ENCODE measurements around the gene ECE2. TPM values are rescaled to one million over a fixed set of nuclear protein-coding genes. Genes with fewer than 3 reads are reported as not detected.
A peak's percentile ranks its signal among the peaks of the same experiment; 100 is the strongest.

Gene ECE2
- total RNA-seq, 2 experiments from 2014 or later: not detected

DNA sequence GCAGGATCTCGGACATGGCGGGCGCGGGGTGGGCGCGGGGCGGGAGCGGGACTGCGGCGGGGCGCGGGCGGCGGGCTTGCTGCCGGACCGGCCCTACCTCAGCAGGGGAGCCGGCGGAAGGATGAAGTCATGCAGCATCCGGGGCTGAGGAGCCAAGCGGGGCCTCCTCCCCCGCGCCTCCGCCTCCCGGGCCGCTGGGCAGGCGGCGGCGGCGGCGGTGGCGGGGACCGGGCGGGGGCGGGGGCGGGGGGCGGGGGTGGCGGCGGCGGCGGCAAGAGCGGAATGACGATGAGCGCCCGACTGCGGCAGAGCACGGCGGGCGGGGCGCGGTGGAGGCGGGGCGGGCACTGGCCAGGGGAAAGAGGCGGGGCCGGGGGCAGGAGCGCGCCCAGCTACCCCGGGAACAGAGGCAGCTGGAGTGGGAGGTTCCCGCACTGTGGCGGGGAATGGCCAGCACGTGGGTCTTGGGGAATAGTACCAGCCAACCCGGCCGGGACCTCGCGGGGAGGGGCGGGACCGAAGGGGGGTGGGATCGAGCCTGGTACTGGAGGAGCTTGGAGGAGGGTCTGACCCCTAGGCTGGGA, 14.5 kb upstream of the ECE2 start, which contains the start of gene CAMK2N2:
TSS of gene CAMK2N2 (minus strand) at position 284 of the 584 bp plus-strand sequence. CDS start at position 16, 268 bp downstream.
- no TSS peak for BruUV-seq (replicated peaks)
- CTCF ChIA-PET (ENCODE audit: unreplicated experiment): no interaction called here
- Histone ChIP-seq H3K79me2 (ENCODE audit: insufficient read depth, low read depth, low read length) (no peaks in the 10 kb centered on the region), H3K9me3 (ENCODE audit: low read length) (no peaks in the 10 kb centered on the region), H2AFZ (ENCODE audit: low read length) (no peak within 1 kb of the TSS), H3K4me1 (ENCODE audit: insufficient read depth, low read length, poor library complexity, severe bottlenecking) (peaks cover 3% of the 10 kb centered on the region), H3K36me3 (ENCODE audit: insufficient read depth, low read length) (no peaks in the 10 kb centered on the region), H3K4me3 (ENCODE audit: low read depth, low read length, poor library complexity, severe bottlenecking) (peak within 1 kb of the TSS; percentile 62), H3K27ac (ENCODE audit: low read depth, low read length, poor library complexity, severe bottlenecking) (no peak within 1 kb of the TSS), H4K20me1 (ENCODE audit: insufficient read depth, low read length) (no peaks in the 10 kb centered on the region), H3K4me2 (ENCODE audit: low read length) (peak within 1 kb of the TSS; percentile 80), H3K9me2 (ENCODE audit: insufficient read depth, low read length) (no peaks in the 10 kb centered on the region)
- DNase-seq (ENCODE audit: low spot score): peak; percentile 33
- intact Hi-C loops (cut with micrococcal nuclease; ENCODE audit: unreplicated experiment): no loop called here
- POLR2A ChIA-PET: interaction anchor here (0.6 kb wide), 1 partner anchor 106 kb away, joined by 3 read pairs; no protein-coding TSS in a partner anchor
- 0 out of 2 replicates have a peak, but pooled peaks have one; percentile 1 for TF ChIP-seq EZH2phosphoT487 (IDR thresholded peaks at IDR 0.05; ENCODE audit: borderline replicate concordance, low read depth, low read length)
- TF ChIP-seq, protein P1, sequence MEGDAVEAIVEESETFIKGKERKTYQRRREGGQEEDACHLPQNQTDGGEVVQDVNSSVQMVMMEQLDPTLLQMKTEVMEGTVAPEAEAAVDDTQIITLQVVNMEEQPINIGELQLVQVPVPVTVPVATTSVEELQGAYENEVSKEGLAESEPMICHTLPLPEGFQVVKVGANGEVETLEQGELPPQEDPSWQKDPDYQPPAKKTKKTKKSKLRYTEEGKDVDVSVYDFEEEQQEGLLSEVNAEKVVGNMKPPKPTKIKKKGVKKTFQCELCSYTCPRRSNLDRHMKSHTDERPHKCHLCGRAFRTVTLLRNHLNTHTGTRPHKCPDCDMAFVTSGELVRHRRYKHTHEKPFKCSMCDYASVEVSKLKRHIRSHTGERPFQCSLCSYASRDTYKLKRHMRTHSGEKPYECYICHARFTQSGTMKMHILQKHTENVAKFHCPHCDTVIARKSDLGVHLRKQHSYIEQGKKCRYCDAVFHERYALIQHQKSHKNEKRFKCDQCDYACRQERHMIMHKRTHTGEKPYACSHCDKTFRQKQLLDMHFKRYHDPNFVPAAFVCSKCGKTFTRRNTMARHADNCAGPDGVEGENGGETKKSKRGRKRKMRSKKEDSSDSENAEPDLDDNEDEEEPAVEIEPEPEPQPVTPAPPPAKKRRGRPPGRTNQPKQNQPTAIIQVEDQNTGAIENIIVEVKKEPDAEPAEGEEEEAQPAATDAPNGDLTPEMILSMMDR (conservative IDR thresholded peaks at IDR 0.05; ENCODE audit: low read length): no peak

DNA sequence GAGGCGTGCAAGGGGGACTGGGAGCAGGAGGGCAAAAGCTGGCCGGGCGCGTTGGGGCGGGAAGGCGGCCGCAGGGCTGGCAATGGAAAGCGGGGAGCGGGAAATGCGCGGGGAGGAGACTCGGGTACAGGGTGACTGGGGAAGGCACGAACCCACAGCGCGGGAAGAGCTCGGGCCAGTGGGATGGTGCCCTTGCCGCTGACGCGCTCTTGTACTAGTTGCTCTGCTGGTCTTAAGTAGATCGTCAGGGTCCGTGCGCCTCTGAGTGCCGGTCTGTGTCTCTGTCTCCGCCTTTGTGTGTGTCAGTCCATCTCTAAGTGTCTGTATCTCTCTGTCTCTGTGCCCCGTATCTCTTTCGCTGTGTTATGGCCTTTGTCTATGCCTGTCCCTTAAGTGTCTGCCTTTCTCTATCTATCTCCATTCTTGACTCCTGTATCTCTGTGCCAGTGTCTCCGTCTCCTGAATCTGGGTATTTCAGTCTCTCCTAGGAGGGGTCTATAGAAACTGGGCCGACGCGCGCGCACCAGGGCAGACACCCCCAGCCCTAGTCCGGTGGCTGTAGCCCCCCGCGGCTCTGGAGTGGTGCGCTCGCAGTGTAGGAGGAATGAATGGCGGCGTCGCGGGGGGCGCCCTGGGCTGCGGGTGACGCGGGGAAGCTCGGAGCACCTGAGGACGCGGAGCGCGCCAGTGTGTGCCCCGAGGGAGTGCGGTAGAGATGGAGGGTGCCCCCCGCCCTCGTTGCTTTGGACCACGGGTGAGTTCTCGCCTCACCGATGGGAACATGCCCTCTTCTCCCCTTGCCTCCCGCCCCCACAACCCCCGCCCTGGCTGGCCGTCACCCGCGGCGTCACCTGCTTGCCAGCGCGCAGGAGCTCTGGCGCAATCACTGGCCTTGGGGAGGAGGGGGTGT, 13.7 kb upstream of the ECE2 start:
- H3K9me2 ChIP-seq (ENCODE audit: insufficient read depth, low read length): no peaks in the 10 kb centered on the region
- POLR2A ChIA-PET: interaction anchor here (0.6 kb wide), 1 partner anchor 107 kb away, joined by 3 read pairs; no protein-coding TSS in a partner anchor
- CTCF ChIA-PET (ENCODE audit: unreplicated experiment): no interaction called here
- H3K79me2 ChIP-seq (ENCODE audit: insufficient read depth, low read depth, low read length): no peaks in the 10 kb centered on the region
- no peak for DNase-seq (ENCODE audit: low spot score)
- intact Hi-C loops (cut with micrococcal nuclease; ENCODE audit: unreplicated experiment): no loop called here
- H3K9me3 ChIP-seq (ENCODE audit: low read length): no peaks in the 10 kb centered on the region
- H2AFZ ChIP-seq (ENCODE audit: low read length): no peak overlapping the region
- peak overlapping the region; percentile 80 for H3K4me2 ChIP-seq (ENCODE audit: low read length)
- no peak overlapping the region for H3K27ac ChIP-seq (ENCODE audit: low read depth, low read length, poor library complexity, severe bottlenecking)
- TF ChIP-seq EZH2phosphoT487 (IDR thresholded peaks at IDR 0.05; ENCODE audit: borderline replicate concordance, low read depth, low read length): no peak
- TF ChIP-seq, protein P1 (conservative IDR thresholded peaks at IDR 0.05; ENCODE audit: low read length): no peak
- H3K4me3 ChIP-seq (ENCODE audit: low read depth, low read length, poor library complexity, severe bottlenecking): peak overlapping the region; percentile 62
- H3K4me1 ChIP-seq (ENCODE audit: insufficient read depth, low read length, poor library complexity, severe bottlenecking): peaks cover 3% of the 10 kb centered on the region
- H3K36me3 ChIP-seq (ENCODE audit: insufficient read depth, low read length): no peaks in the 10 kb centered on the region
- no peaks in the 10 kb centered on the region for H4K20me1 ChIP-seq (ENCODE audit: insufficient read depth, low read length)
- BruUV-seq (replicated peaks): no TSS peak

All from OCI-LY7 (cell line).